Astrocyte of the spinal cord (primary cell): ENCODE results near the gene CRYBG2.

ENCODE experiments used
- DNase-seq: peaks from one replicate; pipeline ENCODE4 v3.0.0; 2011; ENCODE audit warnings: low read depth, low spot score
- H3K4me3 ChIP-seq: 2 replicates; pipeline ENCODE4 v1.5.1; 2011; ENCODE audit warnings: low read depth, mild to moderate bottlenecking, low read length, moderate library complexity
- in situ Hi-C: cut with HindIII; loops from 2 replicates; pipeline ENCODE4 v1.10.0; 2017; ENCODE audit warnings: low sequenced_read_pairs
- TF ChIP-seq, protein P1 (sequence below): IDR thresholded peaks from 2 replicates; pipeline ENCODE4 v1.5.1; 2012; ENCODE audit warnings: low read depth, mild to moderate bottlenecking, low read length, inconsistent platforms

The CRYBG2 gene

DNA sequence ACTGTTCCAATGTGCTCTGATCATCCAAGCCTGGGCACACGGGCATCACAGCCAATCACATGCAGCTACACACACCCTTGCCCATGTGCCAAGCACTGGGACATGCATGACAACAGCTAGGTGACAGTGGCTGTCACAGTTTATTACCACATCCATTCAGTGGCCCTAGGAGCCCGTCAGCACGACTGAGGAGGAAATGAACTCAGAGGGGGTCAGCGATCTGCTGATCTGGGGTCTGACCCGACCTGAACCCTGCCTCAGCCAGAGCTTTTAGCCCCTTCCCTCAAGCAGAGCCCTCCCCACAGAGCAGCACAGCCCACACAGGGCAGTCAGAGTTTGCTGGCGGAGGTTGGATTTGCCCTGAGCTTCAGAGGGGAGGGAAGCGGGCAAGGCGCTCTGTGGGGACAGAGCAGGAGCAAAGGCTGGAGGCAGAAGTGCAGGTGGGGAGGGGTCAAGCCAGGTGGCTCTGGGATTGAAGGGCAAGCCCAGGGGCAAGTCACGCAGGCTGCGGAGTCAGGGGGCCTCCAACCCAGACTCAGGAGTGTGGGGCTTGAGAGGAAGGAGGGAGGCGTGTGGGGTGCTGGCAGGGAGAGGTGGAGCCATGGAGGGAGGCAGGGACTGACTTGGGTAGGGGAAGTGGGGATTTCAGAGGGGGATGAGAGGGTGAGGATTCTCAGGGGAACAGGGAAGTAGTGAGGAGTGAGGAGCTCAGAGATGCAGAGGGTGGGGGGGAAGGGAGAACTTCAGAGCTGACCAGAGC lies 63.6 kb downstream of the CRYBG2 start:
- in situ Hi-C loops: no loop called here
- TF ChIP-seq, protein P1, sequence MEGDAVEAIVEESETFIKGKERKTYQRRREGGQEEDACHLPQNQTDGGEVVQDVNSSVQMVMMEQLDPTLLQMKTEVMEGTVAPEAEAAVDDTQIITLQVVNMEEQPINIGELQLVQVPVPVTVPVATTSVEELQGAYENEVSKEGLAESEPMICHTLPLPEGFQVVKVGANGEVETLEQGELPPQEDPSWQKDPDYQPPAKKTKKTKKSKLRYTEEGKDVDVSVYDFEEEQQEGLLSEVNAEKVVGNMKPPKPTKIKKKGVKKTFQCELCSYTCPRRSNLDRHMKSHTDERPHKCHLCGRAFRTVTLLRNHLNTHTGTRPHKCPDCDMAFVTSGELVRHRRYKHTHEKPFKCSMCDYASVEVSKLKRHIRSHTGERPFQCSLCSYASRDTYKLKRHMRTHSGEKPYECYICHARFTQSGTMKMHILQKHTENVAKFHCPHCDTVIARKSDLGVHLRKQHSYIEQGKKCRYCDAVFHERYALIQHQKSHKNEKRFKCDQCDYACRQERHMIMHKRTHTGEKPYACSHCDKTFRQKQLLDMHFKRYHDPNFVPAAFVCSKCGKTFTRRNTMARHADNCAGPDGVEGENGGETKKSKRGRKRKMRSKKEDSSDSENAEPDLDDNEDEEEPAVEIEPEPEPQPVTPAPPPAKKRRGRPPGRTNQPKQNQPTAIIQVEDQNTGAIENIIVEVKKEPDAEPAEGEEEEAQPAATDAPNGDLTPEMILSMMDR: no peak
- no peak overlapping the region for H3K4me3 ChIP-seq
- DNase-seq: no peak

DNA sequence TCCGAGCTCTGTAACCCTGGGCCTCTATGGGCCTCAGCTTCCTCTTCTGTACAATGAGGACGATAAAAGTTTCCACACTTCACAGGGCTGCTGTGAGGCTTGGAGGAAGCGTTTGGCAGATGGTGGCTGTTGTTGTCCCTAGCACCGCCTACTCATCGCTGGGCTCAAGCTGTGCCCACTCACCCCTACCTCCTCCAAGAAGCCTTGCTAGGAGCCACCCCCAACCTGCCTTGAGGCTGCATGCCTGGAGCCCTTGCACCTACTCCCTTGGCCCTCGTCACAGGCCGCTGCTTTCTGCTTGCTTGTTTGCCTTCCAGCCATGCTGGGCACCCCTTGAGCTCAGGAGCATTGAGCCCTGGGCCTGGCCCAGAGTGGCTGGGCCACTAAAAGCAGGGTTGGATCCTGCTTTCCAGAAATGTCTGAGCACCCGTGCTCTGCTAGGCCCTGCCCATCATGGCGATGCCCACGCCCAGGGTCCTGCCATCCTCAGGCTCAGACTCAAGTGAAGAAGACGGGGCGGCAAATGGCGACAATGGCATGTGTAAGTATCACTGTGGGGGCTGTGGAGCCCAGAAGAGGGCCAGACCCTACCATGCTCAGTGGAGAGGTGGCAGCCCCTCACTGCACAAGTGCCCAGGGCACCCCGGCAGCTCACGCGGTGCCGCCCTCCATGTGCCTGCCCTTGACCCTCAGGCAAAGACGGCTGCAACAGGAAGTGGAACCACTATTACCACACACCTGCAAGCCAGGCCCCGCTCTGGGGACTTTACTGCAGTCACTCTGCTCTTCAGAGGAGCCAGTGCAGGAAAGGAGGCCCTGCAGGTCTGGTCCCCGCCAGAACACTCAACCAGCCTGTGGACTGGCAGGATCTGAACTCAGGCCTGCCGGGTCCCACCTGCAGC lies 64.5 kb downstream of the CRYBG2 start:
- in situ Hi-C loops: no loop called here
- DNase-seq: no peak
- no peak overlapping the region for H3K4me3 ChIP-seq
- TF ChIP-seq, protein P1: no peak

DNA sequence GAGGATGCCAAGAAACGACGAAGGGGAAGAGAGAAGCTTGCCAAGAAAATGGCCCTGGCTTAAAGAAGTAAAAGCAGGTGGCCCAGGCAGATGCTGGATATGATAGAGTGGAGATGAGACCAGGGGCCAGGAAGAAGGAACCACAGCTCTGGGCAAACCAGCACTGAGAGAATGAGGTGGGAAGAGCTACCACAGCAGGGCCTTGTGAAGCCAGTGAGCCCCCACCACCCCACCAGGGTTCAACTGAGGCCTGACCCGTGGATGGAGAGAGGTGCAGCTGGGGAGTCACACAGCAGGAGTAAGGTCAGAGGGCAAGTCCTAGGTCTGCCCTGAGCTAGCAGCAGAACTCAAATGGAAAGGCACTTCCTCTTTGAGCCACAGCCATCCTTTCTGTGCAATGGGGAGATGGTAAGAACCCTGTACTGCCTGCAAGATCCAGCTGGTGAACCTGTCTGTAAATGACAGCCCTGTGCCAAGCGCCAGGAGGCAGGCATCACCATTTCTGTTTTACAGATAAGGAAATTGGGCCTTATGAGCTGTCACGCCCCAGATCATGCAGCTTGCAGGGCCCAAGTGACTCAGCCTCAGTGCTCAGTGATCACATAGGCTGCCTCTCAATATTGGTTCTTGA lies 65.5 kb downstream of the CRYBG2 start:
- TF ChIP-seq, protein P1: no peak
- no peak for DNase-seq
- in situ Hi-C loops: no loop called here
- H3K4me3 ChIP-seq: no peak overlapping the region

GRCh38 chr1:26287811-26288210 lies 66.1 kb downstream of the CRYBG2 start:
- TF ChIP-seq, protein P1: no peak
- DNase-seq: no peak
- in situ Hi-C loops: no loop called here
- no peak overlapping the region for H3K4me3 ChIP-seq

GRCh38 chr1:26287033-26287711 lies 66.8 kb downstream of the CRYBG2 start:
- TF ChIP-seq, protein P1: no peak
- in situ Hi-C loops: no loop called here
- no peak overlapping the region for H3K4me3 ChIP-seq
- DNase-seq: no peak

DNA sequence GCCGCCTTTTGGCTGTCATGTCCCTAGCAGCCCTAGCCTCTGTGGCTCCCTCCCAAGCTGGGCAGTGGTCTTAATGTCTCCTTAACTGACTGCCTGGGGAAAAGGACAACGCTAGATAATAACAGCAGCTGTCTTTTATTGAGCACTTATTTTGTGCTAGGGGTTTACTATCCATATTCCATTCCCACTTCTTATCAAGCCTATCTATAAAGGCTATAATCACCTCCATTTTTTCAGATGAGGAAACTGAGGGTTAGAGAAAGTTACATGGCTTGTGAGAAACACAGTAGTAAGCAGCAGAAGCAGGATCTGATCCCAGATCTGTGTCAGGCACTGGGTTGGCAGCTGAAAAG lies 67.9 kb downstream of the CRYBG2 start:
- TF ChIP-seq, protein P1: no peak
- H3K4me3 ChIP-seq: no peak overlapping the region
- in situ Hi-C loops: no loop called here
- no peak for DNase-seq
